NCI-H345 (cell line): Measurements from ENCODE around the gene GOLGA6C.
"Not testable (repeated sequence)": the region's sequence is repeated elsewhere in the genome, so short reads cannot be mapped to it uniquely, and the experiment has no call there.

ENCODE experiments used
- DNase-seq: peaks from one replicate; lab custom pipeline; 2025; lab: John Stamatoyannopoulos, UW

The GOLGA6C gene, protein sequence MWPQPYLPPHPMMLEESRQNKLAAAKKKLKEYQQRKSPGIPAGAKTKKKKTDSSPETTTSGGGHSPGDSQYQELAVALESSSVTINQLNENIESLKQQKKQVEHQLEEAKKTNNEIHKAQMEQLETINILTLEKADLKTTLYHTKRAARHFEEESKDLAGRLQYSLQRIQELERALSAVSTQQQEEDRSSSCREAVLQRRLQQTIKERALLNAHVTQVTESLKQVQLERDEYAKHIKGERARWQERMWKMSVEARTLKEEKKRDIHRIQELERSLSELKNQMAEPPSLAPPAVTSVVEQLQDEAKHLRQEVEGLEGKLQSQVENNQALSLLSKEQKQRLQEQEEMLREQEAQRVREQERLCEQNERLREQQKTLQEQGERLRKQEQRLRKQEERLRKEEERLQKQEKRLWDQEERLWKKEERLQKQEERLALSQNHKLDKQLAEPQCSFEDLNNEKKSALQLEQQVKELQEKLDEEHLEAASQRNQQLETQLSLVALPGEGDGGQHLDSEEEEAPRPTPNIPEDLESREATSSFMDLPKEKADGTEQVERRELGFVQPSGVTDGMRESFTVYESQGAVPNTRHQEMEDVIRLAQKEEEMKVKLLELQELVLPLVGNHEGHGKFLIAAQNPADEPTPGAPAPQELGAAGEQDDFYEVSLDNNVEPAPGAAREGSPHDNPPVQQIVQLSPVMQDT

DNA sequence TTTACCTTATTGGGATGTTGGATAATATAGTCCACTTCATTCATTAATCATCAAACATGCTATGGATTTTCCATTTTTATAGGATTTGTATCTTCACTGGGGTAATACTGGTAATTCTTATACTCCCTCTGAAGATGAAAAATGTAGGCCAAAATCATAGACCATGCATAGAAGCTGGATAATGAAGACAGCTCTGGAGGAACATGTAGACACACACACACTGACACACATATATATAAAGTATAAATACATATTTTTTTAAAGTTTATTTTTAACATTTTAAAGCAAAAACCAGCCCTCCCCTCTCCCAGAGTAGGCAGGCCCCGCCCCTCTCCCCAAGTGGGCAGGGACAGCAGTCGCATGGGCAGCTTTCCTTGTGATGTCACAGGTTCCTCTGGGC lies at the start of gene GOLGA6C:
Gene GOLGA6C (plus strand): TSS at position 301 of the 400 bp plus-strand sequence. CDS start 265 bp downstream, outside the sequence.
- DNase-seq, result not testable (repeated sequence)

DNA sequence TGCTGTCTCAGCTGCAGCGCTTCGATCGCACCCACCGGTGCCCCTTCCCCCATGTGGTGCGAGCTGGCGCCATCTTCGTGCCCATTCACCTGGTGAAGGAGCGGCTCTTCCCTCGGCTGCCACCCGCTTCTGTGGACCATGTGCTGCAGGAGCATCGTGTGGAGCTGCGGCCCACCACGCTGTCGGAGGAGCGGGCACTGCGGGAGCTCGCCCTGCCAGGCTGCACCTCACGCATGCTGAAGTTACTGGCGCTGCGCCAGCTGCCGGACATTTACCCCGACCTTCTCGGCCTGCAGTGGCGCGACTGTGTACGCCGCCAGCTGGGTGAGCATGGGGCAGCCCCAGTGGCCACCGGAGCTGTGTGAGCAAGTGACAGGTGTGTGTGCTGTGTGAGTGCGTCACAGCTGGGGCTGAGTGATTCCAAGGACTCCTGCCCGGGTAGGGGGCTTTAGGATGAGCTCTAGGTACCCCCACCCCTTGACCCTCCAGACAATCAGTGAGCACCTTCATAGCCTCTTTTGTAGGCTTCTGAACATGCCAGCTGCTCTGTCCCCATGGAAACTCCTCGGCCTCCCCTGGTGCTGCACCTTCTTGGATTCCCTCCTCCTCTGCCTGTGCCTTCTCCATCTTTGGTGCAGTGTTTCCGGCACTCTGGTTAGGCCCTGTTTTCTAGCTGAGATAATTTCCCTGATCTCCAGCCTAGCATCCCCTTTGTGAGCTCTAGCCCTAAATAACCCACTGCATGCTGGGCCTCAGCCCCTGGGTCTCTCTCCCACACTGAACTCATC lies 49.4 kb upstream of the GOLGA6C start:
- DNase-seq, result no peak

DNA sequence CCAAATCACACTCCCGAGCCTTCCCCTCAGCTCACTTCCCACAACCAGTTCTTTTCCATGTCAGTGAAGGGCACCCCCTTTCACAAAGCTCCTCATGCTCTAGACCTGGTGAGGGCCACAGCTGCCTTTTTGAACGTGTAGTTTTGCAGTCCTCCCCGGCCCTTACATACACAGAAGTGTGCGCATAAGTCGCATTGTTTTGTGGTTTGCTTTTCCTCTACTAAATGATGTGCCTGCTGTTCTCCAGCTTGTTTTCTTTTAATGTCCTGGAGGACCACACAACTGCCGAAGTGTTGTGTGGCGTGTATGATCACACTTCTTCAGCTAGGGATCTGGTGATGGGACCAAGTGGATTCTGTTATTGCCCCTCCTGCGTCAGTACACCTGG lies 48.9 kb upstream of the GOLGA6C start:
- DNase-seq, result no peak

DNA sequence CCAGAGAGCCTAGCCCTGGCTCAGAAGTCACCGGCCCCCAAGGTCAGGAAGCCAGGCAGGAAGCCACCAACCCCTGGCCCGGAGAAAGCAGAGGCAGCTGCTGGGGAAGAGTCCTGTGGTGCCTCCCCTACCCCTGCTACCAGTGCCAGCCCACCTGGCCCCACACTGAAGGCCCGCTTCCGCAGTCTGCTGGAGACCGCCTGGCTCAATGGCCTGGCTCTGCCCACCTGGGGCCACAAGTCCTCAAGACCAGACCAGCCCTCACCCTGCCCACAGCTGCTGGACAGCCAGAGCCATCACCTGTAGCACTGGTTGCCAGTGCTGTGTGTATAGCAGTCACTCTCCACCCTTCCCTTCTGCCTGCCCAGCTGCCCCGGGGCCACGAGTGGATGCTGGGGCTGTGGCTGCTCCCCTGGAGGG lies 47.3 kb upstream of the GOLGA6C start:
- DNase-seq, result no peak

DNA sequence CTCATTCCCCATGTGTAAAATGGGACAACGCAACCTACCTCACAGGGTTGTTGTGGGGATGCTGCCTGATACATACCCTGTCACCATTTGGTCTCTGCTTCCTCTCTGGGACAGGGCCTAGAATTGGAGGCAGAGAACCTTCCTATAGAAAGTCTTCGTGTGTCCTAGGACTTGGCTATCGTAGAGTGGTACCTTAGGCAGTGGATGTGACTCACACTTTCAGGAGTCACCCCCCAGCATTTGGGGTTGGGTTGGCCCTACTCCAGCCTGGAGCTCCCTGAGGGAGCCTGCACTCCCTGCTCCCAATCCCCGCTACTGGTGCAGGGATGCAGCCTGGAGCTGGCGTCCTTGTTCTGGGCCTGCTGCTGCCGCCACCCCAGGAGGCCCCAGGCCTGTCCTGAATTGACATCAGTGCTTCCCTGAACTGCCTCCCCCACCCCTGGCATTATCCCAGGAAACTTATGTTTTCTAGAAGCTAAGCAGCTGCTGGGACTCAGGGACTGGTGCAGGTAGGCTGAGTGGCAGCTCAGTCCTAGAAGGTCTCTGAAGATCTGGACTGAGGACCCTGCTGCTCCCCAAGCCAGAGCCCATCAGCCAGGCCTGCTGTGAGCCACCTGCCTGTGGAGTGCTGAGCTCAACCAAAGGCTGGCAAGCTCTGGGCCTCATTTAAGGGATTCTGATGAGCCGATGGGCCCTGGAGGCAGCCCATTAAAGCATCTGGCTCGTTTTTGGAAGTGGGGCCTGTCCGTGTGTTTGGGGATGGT lies 46.5 kb upstream of the GOLGA6C start:
- no peak for DNase-seq

DNA sequence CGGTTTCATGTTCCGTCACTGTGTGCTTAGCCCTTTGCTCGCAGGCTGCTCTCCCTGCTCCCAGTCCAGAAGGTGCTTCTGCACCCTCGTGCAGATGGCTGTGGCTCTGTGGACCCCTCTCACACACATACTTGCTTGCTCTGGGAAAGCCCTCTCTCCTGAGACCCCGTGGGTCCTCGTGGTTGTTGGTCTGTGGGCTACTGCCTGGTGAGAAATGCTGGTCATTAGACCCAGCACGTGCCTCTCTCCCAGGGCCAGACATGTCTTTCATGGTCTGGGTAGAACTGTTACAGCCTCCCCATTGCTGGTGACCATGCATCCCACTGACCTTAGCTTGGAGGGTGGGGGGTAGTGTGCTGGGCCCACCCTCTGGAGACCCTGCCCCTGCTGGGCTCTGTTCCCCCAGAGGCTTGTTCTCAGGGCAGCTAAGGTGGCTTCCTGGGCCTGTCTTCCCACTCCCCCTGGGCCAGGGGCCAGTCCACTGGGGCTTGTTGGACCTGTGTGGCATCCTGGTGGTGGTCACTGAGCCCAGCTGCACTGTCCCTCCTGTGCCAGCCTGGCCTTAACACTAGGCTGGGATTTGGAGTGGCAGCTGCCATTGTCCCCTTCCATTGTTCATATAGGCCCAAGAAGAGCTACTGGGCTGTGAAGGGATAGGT lies 45.8 kb upstream of the GOLGA6C start:
- DNase-seq, result no peak

DNA sequence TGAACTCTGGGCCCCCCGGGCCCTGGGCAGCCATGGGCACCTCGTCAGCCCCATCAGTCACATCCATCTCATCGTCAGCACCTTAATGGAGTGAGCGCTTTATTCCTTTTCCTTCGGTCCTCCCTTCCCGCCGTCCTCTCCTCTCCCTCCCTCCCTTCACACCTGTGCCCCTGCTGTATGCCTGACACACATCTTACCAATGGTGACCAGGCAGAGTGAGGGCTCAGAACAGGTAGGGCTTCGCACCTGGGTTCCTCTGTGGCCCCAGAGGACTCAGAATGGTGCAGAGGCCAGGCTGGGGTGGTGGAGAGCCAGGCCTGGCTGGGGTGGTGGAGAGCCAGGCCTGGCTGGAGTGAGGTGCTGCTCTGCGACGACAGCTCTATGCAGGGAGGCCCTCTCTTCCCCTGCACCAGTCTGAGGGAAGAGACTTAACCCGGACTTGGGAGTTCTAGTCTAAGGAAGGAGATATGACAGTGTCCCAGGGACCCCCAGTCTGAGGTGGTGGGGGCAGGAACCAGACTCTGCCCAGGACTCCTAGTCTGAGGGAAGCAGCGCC lies 44.8 kb upstream of the GOLGA6C start:
- DNase-seq, result no peak

DNA sequence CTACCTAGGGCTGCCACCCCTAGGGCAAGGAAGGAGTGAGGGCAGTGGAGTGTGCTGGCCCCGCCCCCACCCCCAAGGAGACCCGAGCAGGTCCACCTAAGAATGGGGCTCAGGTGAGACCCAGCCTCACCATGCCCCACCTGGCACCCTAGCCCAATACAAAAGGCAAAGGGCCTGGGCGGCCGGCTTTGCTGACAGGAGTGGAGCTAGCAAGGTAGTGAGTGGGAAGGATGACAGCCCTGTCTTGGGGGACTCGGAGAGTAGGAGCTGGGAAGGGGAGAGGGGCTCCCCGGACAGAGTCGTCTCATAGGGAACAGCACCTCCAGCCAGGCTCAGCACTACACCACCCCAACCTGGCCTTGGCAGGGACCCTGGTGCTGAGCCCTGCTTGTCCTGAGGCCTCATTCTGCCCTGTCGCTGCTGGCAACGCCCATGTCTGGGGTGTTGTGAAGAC lies 44.3 kb upstream of the GOLGA6C start:
- no peak for DNase-seq

DNA sequence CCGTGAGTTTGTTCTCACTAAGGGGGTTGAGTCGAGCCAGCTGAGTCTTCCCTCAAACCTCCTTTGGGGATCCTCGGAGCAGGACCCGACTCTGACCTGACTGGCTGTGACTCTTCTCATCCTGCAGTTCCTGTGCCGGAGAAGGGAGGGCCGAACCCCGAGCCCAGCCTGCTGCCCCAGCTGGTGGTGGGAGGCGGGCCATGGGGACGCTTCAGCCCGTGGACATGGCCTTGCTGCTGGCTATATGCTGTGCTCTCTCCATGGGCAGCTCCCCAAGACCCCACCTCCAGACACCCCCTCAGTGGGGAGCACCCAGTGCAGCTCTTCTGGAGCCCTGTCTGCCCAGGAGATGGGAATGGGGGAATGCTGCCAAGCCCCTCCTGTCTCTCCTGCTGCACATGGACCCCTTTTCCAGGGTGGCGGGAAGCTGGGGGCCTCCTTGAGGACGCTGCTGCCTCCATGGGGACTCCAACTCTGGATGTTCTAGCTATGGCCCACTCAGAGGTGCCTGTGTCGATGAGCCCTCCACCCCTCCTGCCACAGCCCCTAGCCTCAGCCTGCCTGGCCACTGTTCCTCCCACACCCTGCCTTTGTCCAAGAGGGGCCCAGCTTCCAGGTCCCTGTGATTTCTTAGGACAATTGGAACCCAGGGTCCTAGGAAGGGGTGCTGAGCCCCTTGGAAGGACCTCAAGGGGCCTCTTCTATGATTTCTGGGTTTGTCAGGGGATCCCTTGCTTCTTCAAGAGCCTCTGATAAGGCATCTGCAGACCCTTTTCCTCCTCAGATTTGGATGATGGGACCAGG lies 43.6 kb upstream of the GOLGA6C start:
- no peak for DNase-seq

DNA sequence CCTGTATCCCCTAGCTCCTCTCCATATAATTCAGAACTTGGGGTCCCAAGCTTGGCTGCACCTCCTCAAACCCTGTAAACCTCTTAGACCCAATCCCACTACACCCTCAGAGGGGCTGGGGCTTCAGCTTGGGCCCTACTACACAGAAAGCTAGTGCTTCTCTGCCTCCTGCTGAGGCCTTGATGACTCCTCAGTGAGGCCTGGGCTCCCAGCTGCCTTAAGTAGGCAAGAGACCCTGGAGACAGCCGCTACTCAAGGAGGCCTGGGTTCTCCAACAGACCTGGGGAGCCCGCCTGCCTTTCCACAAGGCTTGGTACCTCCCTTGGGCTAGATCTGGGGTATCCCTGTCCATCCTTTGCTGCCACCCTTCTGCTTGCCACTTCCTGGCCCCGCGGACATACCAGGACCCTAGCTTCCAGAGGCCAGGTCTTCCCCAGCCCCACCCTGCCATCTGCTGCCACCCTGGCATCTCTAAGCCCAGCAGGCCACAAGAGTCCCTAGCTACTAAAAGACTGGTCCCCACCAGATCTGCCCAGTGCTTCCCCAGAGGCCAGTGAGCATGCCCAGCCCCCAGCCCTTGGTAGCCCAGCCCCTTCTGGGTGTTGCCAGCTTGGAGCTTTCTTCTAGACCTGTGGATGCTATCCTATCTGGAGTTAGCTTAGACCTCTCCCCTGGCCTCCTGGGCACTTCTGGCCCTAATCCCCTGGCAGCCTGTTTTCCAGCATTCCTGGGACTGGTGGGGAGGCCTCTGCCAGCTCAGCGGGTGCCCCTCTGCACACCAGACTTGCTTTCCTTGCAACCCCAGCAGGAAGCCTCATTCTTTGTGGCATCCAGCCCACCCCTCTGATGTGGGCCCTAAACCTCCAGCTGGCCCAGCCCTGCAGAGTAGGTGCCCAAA lies 42.8 kb upstream of the GOLGA6C start:
- no peak for DNase-seq

DNA sequence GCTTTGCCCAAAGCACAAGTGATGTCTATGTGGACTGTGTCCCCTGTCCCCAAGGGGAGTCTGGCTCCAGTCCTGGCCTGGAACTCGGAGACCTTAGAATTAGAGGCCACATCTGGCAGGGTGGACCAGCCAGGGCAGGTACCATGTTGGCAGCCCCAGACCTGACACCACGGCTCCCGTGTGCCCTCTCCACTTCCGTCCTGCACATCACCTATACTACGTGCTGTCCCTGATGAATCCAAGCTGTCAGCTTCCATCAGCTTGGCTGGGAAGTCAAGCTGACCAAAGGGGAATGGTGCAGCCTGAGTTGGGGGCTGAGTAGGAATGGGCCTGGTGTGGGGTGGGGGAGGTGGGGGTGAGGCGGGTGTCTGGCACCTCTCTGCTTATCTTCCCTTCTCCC lies 41.1 kb upstream of the GOLGA6C start:
- no peak for DNase-seq

DNA sequence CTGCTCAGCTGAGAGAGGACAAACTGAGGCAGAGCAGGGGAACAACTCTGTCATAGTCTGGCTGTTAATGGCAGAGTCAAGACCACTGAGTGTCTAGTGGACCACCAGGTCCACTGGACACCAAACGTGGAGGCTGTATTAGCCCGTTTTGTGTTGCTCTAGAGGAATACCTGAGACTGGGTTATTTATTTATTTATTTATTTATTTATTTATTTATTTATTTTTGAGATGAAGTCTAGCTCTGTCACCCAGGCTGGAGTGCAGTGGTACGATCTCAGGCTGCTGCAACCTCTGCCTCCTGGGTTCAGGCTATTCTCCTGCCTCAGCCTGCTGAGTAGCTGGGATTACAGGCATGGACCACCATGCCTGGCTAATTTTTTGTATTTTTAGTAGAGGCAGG lies 40.6 kb upstream of the GOLGA6C start:
- not testable (repeated sequence) for DNase-seq

DNA sequence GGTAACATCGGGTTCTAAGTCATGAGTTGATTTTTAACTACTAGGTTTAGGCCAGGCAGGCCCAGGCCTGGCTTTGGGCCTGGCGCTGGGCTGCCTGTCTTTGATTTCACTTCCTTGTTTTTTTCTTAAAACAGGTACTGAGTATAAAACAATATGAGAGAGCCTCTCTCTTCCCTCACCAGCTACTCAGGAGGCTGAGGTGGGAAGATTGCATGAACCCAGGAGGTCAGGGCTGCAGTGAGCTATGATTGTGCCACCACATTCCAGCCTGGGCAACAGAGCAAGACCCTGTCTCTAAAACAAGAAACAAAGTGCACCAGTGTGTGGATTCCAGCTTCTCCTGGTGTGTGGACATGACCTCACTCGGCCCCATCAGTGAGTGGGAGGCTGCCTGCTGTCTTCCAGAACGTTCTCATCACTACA lies 38.6 kb upstream of the GOLGA6C start:
- DNase-seq, result not testable (repeated sequence)

DNA sequence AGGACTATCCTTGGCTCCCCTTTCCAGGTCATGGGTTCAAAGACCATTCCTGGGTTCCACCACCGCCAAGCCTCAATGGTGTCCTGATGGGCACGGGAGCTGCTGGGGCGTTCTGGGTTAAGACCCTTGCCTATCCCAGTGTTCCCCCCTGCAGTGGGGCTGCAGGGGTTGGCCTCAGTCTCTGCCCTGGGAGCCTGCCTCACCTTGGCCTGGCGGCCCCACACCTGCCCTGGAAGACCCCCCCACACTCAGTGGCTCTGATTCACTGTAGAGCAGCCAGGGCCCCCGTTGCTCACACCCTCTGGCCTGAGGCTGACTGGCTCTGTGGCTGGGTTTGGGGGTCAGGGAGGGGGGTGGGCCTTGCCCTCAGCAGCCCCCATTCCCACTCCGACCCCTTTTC lies 34.4 kb upstream of the GOLGA6C start:
- DNase-seq, result no peak

DNA sequence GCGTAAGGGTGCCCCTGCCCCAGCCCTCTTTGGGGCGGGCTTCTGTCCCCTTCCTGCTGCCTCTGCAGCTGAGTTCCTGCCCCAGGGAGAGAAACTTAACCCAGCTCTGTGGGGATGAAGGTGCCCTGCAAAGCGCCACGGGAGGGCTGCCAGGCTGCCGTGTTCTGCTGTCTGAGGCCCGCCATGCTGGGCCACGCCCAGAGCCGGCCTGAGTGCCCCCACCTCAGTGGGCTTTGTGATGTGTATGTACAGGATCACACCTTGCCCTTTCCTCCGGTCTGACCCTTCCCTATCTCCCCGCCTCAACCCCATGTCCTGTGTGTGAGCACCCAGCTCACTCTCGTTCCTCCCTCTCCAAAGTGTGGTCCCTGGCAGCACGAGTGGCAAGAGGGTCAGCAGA lies 33.9 kb upstream of the GOLGA6C start:
- DNase-seq, result no peak

DNA sequence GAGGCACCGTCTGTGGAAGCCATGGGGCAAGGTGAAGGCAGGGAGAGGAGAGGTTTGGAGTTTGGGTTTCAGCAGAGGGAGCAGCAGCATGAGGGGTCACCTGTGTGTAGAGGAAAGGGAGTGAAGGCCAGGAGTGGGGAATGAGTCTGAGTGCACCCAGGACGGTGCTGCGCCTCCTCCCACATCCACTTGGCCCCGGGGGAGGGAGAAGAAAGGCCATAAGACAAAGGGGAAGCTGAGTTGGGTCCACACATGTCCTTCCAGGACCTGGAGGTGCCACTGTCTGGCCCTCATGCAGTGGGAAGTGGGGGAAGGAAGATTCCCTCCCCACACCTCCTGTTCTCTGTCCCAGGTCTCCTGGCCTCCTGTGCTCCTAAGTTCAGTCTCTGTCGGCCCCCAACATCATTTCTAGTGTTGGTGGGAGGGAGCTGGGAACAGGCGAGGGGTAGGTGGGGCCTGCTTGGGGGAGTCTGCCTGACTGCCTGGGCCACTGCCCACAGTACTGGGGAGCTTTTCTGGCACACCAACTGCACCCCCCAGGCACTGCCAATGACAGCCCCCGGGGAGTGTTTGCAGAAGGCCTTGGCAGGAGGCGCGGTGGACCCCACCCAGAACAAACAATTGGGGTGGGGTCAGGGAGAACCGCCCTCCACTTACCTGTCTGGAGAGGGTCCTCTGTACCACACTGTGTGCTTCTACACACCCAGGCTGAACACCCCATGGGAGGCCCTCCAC lies 32.9 kb upstream of the GOLGA6C start:
- peak; percentile 0 for DNase-seq

DNA sequence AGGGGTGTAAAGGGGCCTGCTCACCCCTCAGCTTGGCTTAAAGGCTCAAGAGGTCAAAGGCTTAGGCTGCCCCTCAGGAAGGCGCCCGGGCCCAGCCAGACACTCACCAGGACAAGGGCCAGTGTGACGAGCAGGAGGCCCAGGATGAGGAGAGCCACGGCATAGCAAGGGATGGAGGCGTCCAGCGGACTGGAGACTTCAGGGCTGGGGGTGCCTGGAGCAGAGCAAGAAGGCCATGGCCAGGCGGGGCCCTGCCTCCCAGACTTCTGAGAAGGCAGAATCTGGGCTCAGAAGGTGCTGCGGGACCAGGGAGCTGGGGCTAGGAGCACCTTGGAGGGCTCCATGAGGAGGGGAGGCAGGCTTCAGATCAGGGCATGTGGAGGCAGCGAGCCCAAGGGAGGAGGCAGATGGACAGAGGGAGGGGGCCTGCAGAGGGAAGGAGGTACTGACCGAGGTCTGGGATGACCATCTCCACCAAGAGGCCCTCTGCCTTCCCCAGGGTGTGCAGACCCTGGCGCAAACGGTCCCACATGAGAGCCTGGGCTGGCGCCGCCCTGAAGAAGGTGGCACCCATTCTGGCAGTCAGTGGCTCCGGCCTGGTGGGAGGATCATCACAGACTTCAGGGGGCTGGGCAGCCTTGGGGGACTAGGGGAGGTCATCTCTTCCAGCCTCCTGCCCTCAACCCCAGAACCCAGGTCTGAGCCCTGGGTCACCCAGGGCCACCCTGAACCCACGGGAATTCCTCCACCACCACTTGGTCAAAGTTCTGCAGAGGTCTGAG lies 32.0 kb upstream of the GOLGA6C start:
- DNase-seq, result no peak
